Activated B cell treated with CpG ODN at 0.5 μM for 24 hours (primary cell): ENCODE data around the gene OAS2. TPM values are rescaled to one million over a fixed set of nuclear protein-coding genes. Genes with fewer than 3 reads are reported as not detected.

ENCODE experiments used
- ATAC-seq: fragments of 200-7000 bp; cut with Tn5 transposase; one replicate; pipeline ENCODE4 v1.10.0; 2021; ENCODE audit warnings: low read depth, mild to moderate bottlenecking, moderate library complexity
- CTCF ChIA-PET: fragments of 350-600 bp; sonication (Branson Sonifier 250); formaldehyde crosslinking; loops from one replicate; lab custom pipeline; 2021; ENCODE audit warnings: antibody characterized with exemption; lab: Charles Lee
- POLR2A ChIA-PET: fragments of 350-600 bp; sonication (Branson Sonifier 250); formaldehyde crosslinking; loops from one replicate; lab custom pipeline; 2021; ENCODE audit warnings: antibody characterized with exemption; lab: Charles Lee
- DNase-seq: peaks from one replicate; pipeline ENCODE4 v3.0.0; 2022
- H3K27ac Mint-ChIP-seq: one replicate; pipeline ENCODE4 v1.8.0; 2020; ENCODE audit warnings: mixed read lengths
- H3K27me3 Mint-ChIP-seq: one replicate; pipeline ENCODE4 v1.8.0; 2021; ENCODE audit warnings: mixed read lengths
- H3K36me3 Mint-ChIP-seq: one replicate; pipeline ENCODE4 v1.8.0; 2021; ENCODE audit warnings: low read depth, mixed read lengths
- H3K4me1 Mint-ChIP-seq: one replicate; pipeline ENCODE4 v1.8.0; 2021; ENCODE audit warnings: mixed read lengths
- H3K4me3 Mint-ChIP-seq: one replicate; pipeline ENCODE4 v1.8.0; 2020; ENCODE audit warnings: mild to moderate bottlenecking, mixed read lengths
- H3K9me3 Mint-ChIP-seq: one replicate; pipeline ENCODE4 v1.8.0; 2020; ENCODE audit warnings: mixed read lengths
- CTCF ChIP-seq: fragments of 200-600 bp; IDR thresholded peaks from one replicate; pipeline ENCODE4 v1.8.0; 2022; ENCODE audit warnings: antibody characterized with exemption, mild to moderate bottlenecking
- intact Hi-C: fragments of 100-400 bp; cut with micrococcal nuclease; formaldehyde crosslinking; loops from one replicate; pipeline ENCODE4 v1.15.1; 2024
- total RNA-seq: library from RNA; stranded (reverse); gene quantifications from 2 replicates; pipeline ENCODE4 v1.2.3, GENCODE V29; 2022

Gene OAS2
- total RNA-seq, 1 donor from 2014 or later: 51.9 TPM

- no peaks in the 10 kb centered on the region for H3K27me3 Mint-ChIP-seq
- no peaks in the 10 kb centered on the region for H3K9me3 Mint-ChIP-seq
- H3K4me1 Mint-ChIP-seq: peaks cover 28% of the 10 kb centered on the region
- H3K36me3 Mint-ChIP-seq: peaks cover 12% of the 10 kb centered on the region
- ChIA-PET POLR2A (interaction anchor here (0.7 to 1.0 kb wide), 4 partner anchors 33 to 179 kb away, joined by 3 to 12 read pairs (median 5); partner anchors contain the start of genes OAS1 and OAS2), CTCF (no interaction called here)
- DNase-seq: peak; percentile 32
- no peak for TF ChIP-seq CTCF
- peak overlapping the region; percentile 82 for H3K27ac Mint-ChIP-seq
- intact Hi-C loops: loop anchor here (1.0 to 2.0 kb wide), 2 partner anchors 33 to 38 kb away; partner anchors contain the start of genes OAS1 and OAS2
- peak; percentile 66 for ATAC-seq
- H3K4me3 Mint-ChIP-seq: peak overlapping the region; percentile 89
Observed at GRCh38 chr12:112939761-112940381, 38.4 kb upstream of the OAS2 start.

GRCh38 chr12:112941528-112942335, 36.6 kb upstream of the OAS2 start:
- H3K4me1 Mint-ChIP-seq: peaks cover 28% of the 10 kb centered on the region

GRCh38 chr12:112942572-112942971, 35.7 kb upstream of the OAS2 start:
- H3K36me3 Mint-ChIP-seq: peaks cover 23% of the 10 kb centered on the region
- intact Hi-C loops: no loop called here
- no peaks in the 10 kb centered on the region for H3K27me3 Mint-ChIP-seq
- ChIA-PET POLR2A (no interaction called here), CTCF (no interaction called here)
- ATAC-seq: no peak
- H3K9me3 Mint-ChIP-seq: no peaks in the 10 kb centered on the region
- H3K4me3 Mint-ChIP-seq: no peak overlapping the region
- H3K4me1 Mint-ChIP-seq: peaks cover 26% of the 10 kb centered on the region
- H3K27ac Mint-ChIP-seq: no peak overlapping the region
- no peak for TF ChIP-seq CTCF
- no peak for DNase-seq

More at GRCh38 chr12:112941528-112942335, 36.6 kb upstream of the OAS2 start:
- DNase-seq (no peak), ATAC-seq (no peak)
- ChIA-PET POLR2A (no interaction called here), CTCF (no interaction called here)
- Mint-ChIP-seq H3K36me3 (peaks cover 16% of the 10 kb centered on the region), H3K4me3 (no peak overlapping the region), H3K9me3 (no peaks in the 10 kb centered on the region), H3K27me3 (no peaks in the 10 kb centered on the region), H3K27ac (no peak overlapping the region)
- intact Hi-C loops: no loop called here
- no peak for TF ChIP-seq CTCF

- intact Hi-C loops: no loop called here
- H3K9me3 Mint-ChIP-seq: no peaks in the 10 kb centered on the region
- DNase-seq (no peak), ATAC-seq (no peak)
- no peak for TF ChIP-seq CTCF
- H3K27ac Mint-ChIP-seq: no peak overlapping the region
- peaks cover 14% of the 10 kb centered on the region for H3K4me1 Mint-ChIP-seq
- no peaks in the 10 kb centered on the region for H3K27me3 Mint-ChIP-seq
- peaks cover 31% of the 10 kb centered on the region for H3K36me3 Mint-ChIP-seq
- ChIA-PET CTCF (no interaction called here), POLR2A (no interaction called here)
- H3K4me3 Mint-ChIP-seq: no peak overlapping the region
Observed at GRCh38 chr12:112944024-112944690, 34.2 kb upstream of the OAS2 start.

GRCh38 chr12:112945515-112945914, 32.8 kb upstream of the OAS2 start:
- TF ChIP-seq CTCF: no peak
- Mint-ChIP-seq H3K27me3 (no peaks in the 10 kb centered on the region), H3K9me3 (no peaks in the 10 kb centered on the region), H3K4me3 (no peak overlapping the region), H3K36me3 (peaks cover 39% of the 10 kb centered on the region), H3K4me1 (peaks cover under 1% of the 10 kb centered on the region), H3K27ac (no peak overlapping the region)
- DNase-seq (no peak), ATAC-seq (no peak)
- ChIA-PET CTCF (no interaction called here), POLR2A (no interaction called here)
- intact Hi-C loops: no loop called here
